UCSD-AML1 (cell line): ENCODE measurements around the gene PPT1.
"Not testable (repeated sequence)": the region's sequence is repeated elsewhere in the genome, so short reads cannot be mapped to it uniquely, and the experiment has no call there.

Source experiments
- DNase-seq: peaks from one replicate; lab custom pipeline; 2025; ENCODE audit not compliant: unreplicated experiment; lab: John Stamatoyannopoulos, UW

Gene PPT1

GRCh38 chr1:40057310-40058030, 39.6 kb downstream of the PPT1 start:
- DNase-seq, result no peak

DNA sequence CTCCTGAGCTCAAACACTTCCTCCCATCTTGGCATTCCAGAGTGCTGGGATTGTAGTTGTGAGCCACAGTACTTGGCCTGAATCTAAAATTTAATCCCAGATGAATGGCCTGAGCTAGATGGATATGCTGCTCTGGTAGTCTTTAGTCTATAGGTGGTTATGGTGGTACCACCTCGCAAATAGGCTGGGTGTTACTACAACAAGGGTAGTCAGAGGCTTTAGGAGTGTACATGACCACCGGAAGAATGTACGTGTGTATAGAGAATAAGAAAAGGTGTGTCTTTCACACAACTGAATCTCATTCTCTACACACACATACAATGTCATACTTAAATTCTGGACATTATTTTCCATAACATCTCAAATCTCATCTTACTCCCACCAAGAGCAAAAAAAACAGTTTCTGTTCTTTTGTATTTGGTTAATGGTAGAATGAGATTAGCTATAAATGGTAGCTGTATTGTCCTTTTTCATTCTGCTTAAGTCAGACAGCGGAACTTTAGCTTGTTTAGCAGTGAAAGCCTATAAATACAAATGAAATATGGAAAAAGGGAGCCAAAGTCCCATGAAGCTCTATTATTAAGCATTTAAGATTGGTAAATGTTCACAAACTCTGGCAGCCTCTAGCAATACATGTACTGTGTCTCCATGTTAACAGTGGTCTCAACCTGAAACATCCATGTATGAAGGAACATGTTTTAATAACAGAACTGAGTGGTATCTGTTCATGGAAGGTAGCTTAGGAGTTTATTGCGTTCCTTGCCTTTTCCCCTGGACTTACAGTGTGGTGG, 40.3 kb downstream of the PPT1 start:
- no peak for DNase-seq

DNA sequence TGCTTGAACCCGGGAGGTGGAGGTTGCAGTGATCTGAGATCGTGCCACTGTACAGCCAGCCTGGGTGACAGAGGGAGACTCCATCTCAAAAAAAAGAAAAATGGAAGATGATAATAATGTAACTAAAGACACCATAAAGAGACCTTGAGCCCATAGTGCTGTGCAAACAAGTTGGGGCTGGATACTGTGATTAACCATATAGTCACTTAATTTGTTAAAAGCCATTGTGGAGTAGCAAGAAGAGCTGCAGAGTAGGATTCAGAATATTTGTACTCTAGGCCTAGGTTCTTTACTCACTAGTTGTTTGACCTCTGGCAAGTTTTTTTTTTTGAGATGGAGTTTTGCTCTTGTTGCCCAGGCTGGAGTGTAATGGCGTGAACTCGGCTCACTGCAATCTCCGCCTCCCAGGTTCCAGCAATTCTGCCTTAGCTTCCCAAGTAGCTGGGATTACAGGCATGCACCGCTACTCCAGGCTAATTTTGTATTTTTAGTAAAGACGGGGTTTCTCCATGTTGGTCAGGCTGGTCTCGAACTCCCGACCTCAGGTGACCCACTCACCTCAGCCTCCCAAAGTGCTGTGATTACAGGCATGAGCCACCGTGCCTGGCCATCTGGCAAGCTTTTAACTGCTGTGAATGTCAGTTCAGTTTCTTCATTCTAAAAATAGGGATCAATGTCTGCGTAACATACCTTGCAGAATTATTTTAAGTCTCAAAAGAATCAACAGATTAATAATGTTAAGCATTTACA, 43.7 kb downstream of the PPT1 start:
- no peak for DNase-seq

DNA sequence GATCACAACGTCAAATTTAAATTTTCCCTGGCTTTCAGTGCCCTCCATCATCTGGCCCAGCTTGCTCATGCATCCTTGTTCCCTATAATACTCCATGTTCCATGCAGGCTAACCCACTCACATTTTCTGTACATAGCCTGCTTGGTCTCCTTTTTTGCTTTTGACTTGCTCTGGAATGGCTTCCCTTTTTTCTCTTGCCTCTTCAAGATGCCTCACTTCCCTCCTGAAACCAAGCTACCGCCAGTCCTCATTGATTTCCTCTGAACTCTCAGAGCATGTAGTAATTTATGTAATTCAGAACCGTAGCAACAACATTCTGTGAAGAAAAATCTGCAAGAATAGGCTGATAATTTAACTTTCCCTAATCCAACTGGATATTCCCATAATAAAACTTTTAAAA, 46.2 kb downstream of the PPT1 start:
- DNase-seq, result no peak

DNA sequence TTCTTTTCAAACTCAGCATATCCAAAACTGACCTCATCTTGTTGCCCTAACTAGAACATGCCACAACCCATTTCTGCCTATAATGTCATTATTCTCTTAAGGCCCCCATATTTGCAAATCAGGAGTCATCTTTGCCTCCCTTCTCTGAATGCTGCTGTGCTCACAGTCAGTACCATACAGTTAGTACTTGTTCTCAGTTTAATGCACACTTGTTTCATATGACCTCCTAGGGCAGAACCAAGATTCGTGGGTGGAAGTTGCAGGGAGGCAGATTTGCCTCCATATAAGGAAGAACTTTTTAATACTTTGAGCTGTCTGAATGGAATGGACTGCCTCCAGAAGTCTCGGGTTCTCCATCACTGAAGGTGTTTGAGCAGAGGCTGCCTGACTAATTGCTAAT, 47.3 kb downstream of the PPT1 start:
- DNase-seq, result no peak

DNA sequence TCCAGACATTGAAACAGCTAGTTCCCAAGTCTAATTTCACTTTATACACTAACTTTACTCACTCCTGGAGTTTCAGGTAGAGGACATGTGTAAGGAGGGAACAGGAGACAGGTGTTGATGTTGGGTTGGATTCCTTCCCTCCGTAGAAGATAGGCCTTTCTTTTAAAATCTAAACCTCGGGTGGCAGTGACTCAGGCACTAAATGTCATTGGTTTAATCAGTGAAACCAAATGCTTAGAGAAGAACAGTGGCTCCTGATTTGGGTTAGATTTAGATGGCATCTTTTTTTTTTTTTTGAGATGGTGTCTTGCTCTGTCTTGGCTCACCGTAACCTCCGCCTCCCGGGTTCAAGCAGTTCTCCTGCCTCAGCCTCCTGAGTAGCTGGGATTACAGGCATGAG, 49.3 kb downstream of the PPT1 start:
- no peak for DNase-seq

GRCh38 chr1:40047276-40047675, 49.8 kb downstream of the PPT1 start:
- no peak for DNase-seq

GRCh38 chr1:40045766-40046165, 51.3 kb downstream of the PPT1 start:
- no peak for DNase-seq

GRCh38 chr1:40045182-40045581, 51.9 kb downstream of the PPT1 start:
- DNase-seq, result no peak

GRCh38 chr1:40044110-40044509, 52.9 kb downstream of the PPT1 start:
- no peak for DNase-seq

DNA sequence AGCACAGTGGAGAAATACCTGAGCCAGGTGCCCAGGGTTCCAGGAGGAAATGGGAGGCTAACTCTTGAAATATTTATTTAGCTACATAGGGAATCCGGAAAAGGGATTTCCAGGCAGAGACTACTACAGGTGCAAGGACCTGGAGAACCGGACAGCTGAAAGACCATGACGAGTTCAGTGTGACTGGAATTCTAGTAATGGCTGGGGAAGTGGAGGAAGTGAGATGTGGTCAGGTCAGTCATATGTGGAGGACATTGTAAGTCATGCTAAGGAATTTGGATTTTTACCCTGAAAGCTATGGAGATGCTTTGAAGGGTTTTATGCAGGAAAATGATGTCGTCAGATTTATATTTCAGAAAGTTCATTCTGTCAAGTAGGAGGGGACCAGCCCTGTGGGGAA, 54.7 kb downstream of the PPT1 start:
- DNase-seq, result no peak

GRCh38 chr1:40041466-40041838, 55.6 kb downstream of the PPT1 start:
- no peak for DNase-seq

DNA sequence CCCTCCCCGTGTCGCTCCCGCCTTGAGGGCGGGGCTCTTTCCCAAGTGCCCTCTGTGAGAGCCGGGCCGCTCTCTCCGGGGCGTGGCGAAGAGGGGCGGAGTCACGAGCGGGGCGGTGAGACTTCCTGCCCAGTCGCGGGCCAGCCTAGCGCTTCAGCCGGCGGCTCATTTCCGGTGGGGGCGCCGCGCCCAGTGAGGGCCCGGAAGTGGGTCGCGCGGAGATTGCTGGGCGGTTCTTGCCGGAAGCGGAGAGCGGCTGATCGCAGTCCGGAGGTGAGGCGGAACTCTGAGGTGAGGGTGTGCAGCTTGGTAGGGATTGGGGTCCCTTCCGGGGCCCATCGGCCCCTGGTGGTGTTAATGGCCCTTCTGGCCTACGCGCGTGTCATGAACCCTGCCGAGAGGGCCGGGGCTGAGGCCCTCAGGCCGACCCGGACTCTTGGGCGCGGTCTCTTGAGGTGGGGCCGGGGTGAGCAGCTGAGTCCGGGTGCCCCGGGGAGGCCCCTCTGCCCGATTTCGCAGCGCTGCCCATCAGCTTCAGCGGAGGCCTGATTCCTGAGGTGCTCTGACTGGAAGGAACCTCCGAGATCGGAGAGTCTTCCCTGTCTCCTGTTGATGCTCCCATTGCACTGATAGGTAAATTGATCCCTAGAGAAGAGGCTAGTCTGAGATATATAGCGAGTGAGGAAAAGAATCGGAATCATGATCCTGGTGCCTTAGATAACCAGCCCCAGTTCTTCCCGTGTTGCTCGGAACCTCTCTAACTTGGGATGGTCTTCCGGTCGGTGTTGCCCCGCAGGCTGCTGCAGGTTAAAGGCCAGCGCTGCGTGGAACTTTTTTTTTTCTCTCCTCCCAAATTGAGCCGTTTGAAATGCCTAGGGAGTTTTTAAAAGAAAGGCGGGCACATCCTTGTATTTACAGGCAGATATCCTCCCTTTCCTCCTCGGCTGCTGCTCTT, 56.3 kb downstream of the PPT1 start, which contains the start of gene CAP1:
CAP1 (plus strand) TSS at position 219 of the 955 bp plus-strand sequence. CDS start 18,618 bp downstream, outside the sequence.
- DNase-seq, result peak; percentile 100

DNA sequence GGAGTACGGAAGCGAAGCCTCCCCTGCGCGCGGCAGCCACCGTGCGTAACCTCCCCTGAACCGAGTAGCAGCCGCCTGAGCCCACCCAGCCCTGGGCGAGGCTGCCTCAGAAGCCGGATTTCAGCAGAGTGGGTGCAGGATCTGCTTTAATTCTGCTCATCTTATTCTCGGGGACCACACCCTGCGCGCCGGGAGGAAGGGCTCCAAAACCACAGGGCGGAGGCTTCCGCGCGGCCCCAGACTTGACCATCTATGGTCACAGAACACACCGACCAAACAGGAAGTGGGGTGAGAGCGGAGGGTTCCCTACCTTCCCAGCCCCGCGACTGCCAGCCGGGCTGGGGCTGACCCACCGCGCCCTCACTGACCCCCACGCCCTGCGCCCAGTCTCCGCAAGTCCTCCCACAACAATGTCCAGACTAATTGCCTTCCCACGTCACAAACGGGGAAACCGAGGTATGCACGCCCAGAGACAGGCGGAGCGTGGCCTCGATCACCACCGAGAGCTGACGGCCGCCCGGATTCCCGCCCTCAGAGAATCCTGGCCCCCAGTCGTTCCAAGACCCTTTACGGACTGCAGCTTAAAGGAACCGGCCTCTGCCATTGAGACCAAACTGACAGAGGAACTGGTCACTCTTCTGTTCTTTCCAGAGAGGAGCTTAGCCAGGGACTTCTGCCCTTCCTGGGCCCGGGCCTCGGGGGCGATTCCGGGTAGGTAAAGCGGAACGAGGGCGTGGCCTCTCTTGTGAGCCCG, 57.1 kb downstream of the PPT1 start:
- peak; percentile 84 for DNase-seq

DNA sequence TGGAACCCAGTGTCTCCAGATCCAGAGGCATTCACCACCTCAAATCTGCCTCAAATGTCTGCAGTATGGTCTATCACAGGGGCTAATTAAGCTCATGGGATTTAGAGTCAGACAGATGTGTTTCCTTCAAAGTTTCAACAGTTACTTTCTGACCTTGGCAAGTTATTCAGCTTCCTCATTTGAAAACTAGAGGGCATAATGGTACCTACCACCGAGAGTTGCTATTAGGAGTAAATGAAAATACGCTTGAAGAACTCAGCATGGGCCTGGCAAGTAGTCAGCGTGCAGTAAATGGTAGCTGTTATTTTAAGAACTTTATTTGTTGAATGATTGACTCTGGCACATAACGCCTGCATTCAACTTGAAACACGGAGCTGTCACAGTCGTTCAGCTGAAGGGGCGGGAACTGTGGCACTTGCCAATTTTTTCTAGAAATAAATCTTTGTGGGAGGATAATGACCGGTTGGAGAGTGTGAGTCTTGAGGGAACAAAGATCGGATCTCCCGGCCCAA, 57.8 kb downstream of the PPT1 start:
- no peak for DNase-seq

GRCh38 chr1:40038697-40039096, 58.4 kb downstream of the PPT1 start:
- DNase-seq, result no peak

GRCh38 chr1:40037254-40037653, 59.8 kb downstream of the PPT1 start:
- not testable (repeated sequence) for DNase-seq

DNA sequence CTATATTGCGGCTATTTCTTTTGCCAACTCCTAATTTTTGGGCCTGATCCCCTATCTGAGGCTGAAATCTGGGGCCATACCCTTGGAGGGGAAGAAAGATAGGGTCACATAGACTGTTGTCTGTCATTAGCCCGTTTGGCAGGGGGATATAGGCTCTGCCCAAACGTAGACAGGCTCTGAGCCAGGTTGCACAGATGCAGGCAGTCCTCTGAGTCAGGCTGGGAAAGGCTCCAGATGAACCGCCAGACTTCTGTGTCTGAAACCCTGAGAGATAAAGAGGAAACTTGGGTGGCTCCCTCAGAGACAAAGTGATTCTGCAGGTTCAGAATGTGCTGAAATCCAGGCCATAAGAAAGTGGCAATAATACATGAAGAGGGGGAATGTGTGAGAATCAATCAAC, 60.5 kb downstream of the PPT1 start:
- no peak for DNase-seq

GRCh38 chr1:40034869-40035268, 62.2 kb downstream of the PPT1 start:
- no peak for DNase-seq
